Measurements from ENCODE around the gene LCAT. TPM values are rescaled to one million over a fixed set of nuclear protein-coding genes. Genes with fewer than 3 reads are reported as not detected.
A peak's percentile ranks its signal among the peaks of the same experiment; 100 is the strongest.

The LCAT gene
- polyA plus RNA-seq, 1 of the 3 experiments (the other 2 are of a cell fraction) = 11.1 TPM

DNA sequence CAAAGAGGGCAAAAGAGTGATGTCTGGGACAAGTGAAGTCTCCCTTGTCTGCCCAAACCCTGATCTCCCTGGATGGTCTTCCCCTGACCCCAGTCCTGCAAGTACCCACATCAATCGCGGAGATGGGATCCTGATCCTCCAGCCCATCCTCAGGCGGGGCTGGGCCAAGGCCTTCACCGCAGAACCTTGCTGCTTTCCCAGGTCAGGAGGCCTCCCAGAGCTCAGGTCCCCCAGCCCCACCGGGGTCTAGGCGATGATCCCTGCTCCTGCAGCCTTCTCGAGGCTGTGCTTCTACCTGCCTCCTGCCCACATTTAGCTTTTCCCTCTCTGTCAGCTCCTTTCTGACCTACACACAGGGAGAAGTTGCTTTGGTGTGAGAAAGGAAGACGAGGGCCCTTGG lies 18.2 kb upstream of the LCAT start:
- CTCF ChIA-PET = interaction anchor here (1.1 to 4.4 kb wide), 3 partner anchors 21 to 78 kb away, joined by 3 to 32 read pairs (median 8); partner anchors contain the start of gene NRN1L
- Histone ChIP-seq H3K9me2 (no peaks in the 10 kb centered on the region), H3F3A (replicated peaks; ENCODE audit: insufficient read depth) (no peaks in the 10 kb centered on the region), H3K4me1 (ENCODE audit: control insufficient read depth in 1 of 2, insufficient read depth in 2 of 2, low read depth in 1 of 2, low read length in 1 of 2) (peaks cover 15 to 33% of the 10 kb centered on the region in 2 experiments; a peak in 3 of 4 replicates), H4K20me1 (ENCODE audit: insufficient read depth) (peaks cover 54% of the 10 kb centered on the region), H3K79me2 (ENCODE audit: insufficient read depth) (peaks cover 76% of the 10 kb centered on the region), H3K27me3 (ENCODE audit: insufficient read depth) (no peaks in the 10 kb centered on the region), H3K36me3 (replicated peaks in 1 of 2; ENCODE audit: control insufficient read depth in 1 of 2, insufficient read depth in 2 of 2, low read length in 1 of 2) (peaks cover 39 to 60% of the 10 kb centered on the region in 2 experiments), H3K4me3 (ENCODE audit: low read depth in 2 of 2, low read length in 1 of 2) (no peak overlapping the region), H3K4me2 (no peak overlapping the region), H3K9me3 (no peaks in the 10 kb centered on the region), H3K9ac (no peak overlapping the region), H2AFZ (ENCODE audit: low read depth) (no peak overlapping the region), H3K27ac (ENCODE audit: low read depth in 2 of 2, low read length in 1 of 2) (no peak overlapping the region; a peak in 1 of 4 replicates)
- 100% methylated on average over 3 of the region's 8 CpGs for WGBS (ENCODE audit: low lambda C conversion rate)
- no peak for DNase-seq
- TF ChIP-seq, protein P1, sequence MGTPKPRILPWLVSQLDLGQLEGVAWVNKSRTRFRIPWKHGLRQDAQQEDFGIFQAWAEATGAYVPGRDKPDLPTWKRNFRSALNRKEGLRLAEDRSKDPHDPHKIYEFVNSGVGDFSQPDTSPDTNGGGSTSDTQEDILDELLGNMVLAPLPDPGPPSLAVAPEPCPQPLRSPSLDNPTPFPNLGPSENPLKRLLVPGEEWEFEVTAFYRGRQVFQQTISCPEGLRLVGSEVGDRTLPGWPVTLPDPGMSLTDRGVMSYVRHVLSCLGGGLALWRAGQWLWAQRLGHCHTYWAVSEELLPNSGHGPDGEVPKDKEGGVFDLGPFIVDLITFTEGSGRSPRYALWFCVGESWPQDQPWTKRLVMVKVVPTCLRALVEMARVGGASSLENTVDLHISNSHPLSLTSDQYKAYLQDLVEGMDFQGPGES (IDR thresholded peaks at IDR 0.05; ENCODE audit: low read depth, low read length) = no peak
- TF ChIP-seq, protein P2, sequence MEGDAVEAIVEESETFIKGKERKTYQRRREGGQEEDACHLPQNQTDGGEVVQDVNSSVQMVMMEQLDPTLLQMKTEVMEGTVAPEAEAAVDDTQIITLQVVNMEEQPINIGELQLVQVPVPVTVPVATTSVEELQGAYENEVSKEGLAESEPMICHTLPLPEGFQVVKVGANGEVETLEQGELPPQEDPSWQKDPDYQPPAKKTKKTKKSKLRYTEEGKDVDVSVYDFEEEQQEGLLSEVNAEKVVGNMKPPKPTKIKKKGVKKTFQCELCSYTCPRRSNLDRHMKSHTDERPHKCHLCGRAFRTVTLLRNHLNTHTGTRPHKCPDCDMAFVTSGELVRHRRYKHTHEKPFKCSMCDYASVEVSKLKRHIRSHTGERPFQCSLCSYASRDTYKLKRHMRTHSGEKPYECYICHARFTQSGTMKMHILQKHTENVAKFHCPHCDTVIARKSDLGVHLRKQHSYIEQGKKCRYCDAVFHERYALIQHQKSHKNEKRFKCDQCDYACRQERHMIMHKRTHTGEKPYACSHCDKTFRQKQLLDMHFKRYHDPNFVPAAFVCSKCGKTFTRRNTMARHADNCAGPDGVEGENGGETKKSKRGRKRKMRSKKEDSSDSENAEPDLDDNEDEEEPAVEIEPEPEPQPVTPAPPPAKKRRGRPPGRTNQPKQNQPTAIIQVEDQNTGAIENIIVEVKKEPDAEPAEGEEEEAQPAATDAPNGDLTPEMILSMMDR (IDR thresholded peaks at IDR 0.05) = no peak
- TF ChIP-seq RAD21 (IDR thresholded peaks at IDR 0.05; ENCODE audit: low read length) (no peak), FOSL2 (IDR thresholded peaks at IDR 0.05; ENCODE audit: borderline replicate concordance, low read depth) (no peak), RCOR1 (IDR thresholded peaks at IDR 0.05; ENCODE audit: low read length) (no peak)
- POLR2A ChIA-PET = no interaction called here

DNA sequence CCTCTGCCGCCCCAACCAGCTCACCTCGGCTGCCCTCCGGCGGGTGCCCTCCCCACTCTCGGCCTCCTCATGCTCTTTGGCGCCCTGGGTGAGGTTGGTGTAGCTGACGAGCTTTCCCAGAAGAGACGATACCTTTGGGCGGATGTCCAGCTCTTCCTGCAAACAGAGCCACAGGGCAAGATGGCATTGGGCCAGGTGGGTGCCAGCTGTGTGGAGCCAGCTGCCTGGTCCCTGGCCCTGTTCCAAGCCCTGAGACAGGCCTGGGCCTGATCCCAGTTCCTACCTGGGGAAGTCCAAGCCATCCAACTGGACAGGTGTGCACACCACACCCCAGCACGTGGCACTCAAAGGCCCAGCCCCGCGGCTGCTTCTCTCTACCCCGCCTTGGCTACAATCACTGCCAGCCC lies 17.6 kb upstream of the LCAT start:
- ChIA-PET POLR2A (no interaction called here), CTCF (interaction anchor here (0.7 to 4.4 kb wide), 6 partner anchors 11 to 108 kb away, joined by 3 to 32 read pairs (median 6); partner anchors contain the start of gene NRN1L)
- peaks cover 11 to 27% of the 10 kb centered on the region in 2 experiments; a peak in 3 of 4 replicates for H3K4me1 ChIP-seq (ENCODE audit: control insufficient read depth in 1 of 2, insufficient read depth in 2 of 2, low read depth in 1 of 2, low read length in 1 of 2)
- H3K36me3 ChIP-seq (replicated peaks in 1 of 2; ENCODE audit: control insufficient read depth in 1 of 2, insufficient read depth in 2 of 2, low read length in 1 of 2) = peaks cover 39 to 60% of the 10 kb centered on the region in 2 experiments
- peak; percentile 82 for DNase-seq
- H3K27ac ChIP-seq (ENCODE audit: low read depth in 2 of 2, low read length in 1 of 2) = peak overlapping the region in 1 of 2 experiments; percentile 7; a peak in 1 of 4 replicates
- H2AFZ ChIP-seq (ENCODE audit: low read depth) = no peak overlapping the region
- peaks cover 49% of the 10 kb centered on the region for H4K20me1 ChIP-seq (ENCODE audit: insufficient read depth)
- TF ChIP-seq CHD2 (IDR thresholded peaks at IDR 0.05; ENCODE audit: low read length, partially characterized antibody) (peak; percentile 36), FOXJ3 (CRISPR knock-in tag; IDR thresholded peaks at IDR 0.05) (no peak), GABPA (IDR thresholded peaks at IDR 0.05; ENCODE audit: low read depth) (no peak)
- no peaks in the 10 kb centered on the region for H3K9me3 ChIP-seq
- peaks cover 70% of the 10 kb centered on the region for H3K79me2 ChIP-seq (ENCODE audit: insufficient read depth)
- no peaks in the 10 kb centered on the region for H3K27me3 ChIP-seq (ENCODE audit: insufficient read depth)
- no peak overlapping the region for H3K9ac ChIP-seq
- H3F3A ChIP-seq (replicated peaks; ENCODE audit: insufficient read depth) = no peaks in the 10 kb centered on the region
- no peak overlapping the region for H3K4me2 ChIP-seq
- 74% methylated on average over 6 of the region's 13 CpGs for WGBS (ENCODE audit: low lambda C conversion rate)
- no peak overlapping the region for H3K4me3 ChIP-seq (ENCODE audit: low read depth in 2 of 2, low read length in 1 of 2)
- H3K9me2 ChIP-seq = no peaks in the 10 kb centered on the region

All from SK-N-SH (cell line).